CD4-positive, alpha-beta T cell treated with Interleukin-6 at 100 ng/mL for 8 hours (primary cell): ENCODE results near the gene DEFB123.
"Not testable (repeated sequence)": the region's sequence is repeated elsewhere in the genome, so short reads cannot be mapped to it uniquely, and the experiment has no call there.

Experiments used
- DNase-seq: peaks from one replicate; pipeline ENCODE4 v3.0.0-alpha.2; 2020; ENCODE audit warnings: mixed read lengths, low spot score

DEFB123 gene, protein sequence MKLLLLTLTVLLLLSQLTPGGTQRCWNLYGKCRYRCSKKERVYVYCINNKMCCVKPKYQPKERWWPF

DNA sequence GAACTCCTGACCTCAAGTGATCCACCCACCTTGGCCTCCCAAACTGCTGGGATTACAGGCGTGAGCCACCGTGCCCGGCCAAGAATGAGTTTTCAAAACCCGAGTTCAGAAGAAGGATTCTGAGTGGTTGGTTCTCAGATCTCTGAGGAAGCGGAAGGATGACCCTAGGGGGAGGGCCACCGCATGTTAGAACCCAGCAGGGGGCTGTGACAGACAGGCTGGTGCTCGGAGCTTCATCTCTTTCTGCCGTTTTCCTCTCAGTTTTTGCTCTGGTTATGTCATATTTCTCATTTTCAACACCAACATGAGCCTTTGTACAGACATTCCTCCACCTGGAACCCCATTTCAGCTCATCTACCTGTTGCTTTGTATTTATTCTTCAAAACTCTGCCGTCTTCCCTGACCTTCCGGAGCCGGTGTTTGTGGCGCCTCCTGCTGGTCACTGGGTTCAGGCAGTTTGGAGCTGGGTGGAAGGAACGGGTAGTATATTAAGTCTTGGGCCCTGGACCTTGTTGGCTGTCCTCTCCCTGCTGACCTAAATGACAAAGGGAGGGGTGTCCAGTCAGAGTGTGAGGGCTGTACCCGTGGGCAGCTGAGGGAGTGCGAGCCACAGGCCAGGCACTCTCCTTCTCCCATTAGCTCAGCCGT lies at the start of gene DEFB123:
TSS of gene DEFB123 (plus strand) at position 621 of the 648 bp plus-strand sequence. CDS start 67 bp downstream, outside the sequence.
- no peak for DNase-seq

DNA sequence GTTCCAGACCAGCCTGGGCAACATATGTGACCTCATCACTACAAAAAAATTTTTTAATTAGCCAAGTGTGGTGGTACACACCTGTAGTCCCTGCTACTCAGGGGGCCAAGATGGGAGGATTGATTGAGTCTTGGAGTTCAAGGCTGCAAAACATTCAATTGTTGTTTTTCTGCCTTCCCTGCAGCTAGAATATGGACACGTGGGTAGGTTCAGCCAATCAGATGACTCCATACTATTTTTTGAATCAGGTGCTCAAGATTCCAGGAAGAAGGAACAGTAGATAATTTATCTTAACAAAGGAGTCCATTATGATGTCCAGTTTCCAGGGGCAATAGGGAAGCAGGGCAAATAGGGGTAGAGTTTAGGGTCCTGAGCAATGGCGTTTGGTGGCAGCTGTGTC lies 47.6 kb upstream of the DEFB123 start:
- DNase-seq, result no peak

DNA sequence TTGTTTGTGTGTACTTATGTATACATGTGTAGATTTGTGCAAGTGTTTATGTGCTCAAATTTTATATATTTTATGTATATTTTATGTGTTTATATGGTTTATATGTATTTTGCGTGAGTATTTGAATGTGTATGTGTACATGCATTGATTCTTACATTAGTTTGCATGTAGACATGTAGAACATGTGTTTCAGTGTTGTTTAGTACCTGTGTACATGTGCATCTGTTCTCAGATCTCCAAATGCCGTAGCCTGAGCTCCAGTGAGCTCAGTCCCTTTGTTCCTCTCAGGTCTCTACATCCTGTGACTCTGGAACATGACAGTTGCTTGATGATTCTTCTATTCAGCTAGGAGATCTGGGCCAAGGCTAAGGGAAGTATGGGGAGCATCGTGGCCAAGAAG lies 45.5 kb upstream of the DEFB123 start:
- no peak for DNase-seq

DNA sequence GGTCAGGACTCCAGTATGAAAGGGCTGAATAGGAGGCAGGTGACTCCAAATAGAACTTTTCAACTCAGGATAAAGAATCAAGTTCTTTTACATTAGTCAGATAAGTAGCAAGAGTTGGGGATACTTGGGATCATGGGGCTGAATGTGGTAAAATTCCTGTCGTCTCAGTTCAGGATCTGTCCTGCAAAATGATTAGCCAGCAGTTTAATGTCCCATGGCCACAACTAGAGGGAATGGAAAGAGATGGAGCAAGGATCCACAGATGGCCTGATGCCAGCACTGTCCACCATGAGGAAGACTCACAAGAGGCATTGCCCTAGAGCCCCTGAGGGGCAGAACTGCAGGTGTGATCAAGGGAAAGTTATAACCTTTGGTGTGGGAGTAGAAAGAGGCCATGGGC lies 36.5 kb upstream of the DEFB123 start:
- DNase-seq, result no peak

DNA sequence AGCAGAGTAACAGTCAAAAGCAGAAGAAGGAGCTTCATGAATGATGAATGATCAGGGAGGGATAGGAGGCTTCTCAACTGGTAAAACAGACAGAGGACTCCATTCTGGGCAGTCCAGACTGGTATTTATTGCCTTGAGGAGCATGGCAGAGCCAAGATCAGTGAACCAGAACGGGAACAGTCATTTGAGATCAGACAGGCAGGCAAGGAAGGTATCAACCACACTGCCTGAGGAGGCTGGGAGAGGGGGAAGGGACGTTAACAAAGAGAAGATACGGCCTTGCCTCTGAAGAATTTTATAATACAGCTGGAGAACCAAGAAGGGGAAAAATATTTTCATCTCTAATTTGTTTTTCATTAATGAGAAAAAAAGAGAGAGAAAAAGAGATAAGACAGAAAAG lies 34.3 kb upstream of the DEFB123 start, which contains the start of gene DEFB121:
TSS of gene DEFB121 (minus strand) at position 101 of the 400 bp plus-strand sequence. CDS start at position 38, 63 bp downstream.
- no peak for DNase-seq

DNA sequence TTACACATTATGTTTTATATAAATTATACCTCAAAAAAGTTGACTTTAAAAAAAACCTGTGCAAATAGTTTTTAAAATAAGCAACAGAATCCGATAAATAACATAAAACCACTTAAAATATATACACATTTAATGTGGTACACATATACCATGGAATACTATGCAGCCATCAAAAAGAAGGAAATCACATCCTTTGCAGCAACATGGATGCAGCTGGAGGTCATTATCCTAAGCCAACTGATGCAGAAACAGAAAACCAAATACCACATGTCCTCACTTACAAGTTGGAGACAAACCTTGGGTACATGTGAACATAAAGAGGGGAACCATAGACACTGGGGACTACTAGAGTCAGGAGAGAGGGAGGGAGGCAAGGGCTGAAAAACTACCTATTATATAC lies 30.4 kb upstream of the DEFB123 start:
- no peak for DNase-seq

DNA sequence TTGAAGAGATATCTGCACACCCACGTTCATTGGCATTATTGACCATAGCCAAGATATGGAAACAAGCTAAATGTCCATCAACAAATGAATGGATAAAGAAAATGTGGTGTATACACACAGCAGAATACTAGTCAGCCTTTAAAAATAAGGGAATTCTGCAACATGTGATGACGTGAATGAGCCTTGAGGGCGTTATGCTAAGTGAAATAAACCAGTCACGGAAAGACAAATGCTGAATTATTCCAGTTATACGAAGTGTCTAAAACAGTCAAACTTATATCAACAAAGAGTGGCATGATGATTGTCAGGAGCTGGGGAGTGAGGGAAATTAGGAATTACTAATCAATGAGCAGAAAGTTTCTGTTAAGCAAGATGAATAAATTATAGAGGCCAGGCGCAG lies 26.1 kb upstream of the DEFB123 start:
- DNase-seq, result no peak

DNA sequence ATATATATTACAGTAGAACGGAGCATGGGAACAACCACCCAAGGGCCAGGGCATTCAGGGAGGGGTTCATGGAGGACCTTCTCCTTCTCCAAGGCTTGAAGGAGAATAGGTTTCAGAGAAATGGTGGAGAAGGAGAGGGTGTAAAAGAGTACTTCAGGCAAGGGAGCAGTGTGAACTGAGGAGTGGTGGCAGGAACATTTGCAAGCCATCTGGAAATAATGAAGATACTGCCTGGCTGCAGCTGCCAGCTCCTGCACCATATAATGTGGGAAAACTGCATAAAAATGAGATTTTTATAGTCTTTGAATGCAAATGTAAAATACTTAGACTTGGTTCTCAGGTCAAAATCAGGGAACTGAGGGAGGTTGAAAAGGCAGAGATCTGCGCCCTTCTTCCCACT lies 24.8 kb upstream of the DEFB123 start:
- DNase-seq, result no peak

DNA sequence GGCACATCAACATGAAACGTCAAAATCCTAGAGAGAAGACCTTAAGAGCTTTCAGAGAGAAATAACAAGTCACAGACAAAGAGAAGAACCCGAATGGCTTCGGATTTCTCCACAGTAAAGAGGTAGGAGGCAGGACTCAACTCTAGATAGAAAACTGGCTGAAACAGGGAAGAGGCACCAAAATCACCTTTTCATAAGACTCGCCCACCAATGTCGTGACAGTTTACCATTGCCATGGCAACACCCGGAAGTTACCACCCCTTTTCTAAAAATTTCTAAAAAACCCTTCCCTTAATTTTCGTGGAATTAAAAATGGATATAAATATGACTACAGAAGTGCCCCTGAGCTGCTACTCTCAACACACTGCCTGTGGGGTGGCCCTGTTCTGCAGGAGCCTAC lies 22.1 kb upstream of the DEFB123 start:
- DNase-seq, result no peak

DNA sequence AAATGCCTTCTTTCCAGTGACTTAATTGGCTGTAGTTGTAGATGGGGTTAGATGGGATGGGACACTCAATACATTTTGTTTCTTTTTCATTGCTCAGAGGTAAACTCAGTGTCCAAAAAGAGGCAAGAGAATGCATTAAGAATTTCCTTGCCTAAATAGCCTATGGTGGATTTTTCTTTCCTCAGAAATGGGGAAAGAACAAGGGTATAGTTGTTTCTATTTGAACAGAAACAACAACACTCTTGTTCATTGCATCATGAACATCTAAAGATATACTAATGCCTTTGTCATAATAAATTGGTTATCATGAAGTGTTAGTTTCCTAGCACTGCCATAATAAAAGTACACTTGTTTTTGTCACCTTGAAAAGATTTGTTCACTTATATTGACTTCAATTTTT lies 14.6 kb upstream of the DEFB123 start:
- no peak for DNase-seq

DNA sequence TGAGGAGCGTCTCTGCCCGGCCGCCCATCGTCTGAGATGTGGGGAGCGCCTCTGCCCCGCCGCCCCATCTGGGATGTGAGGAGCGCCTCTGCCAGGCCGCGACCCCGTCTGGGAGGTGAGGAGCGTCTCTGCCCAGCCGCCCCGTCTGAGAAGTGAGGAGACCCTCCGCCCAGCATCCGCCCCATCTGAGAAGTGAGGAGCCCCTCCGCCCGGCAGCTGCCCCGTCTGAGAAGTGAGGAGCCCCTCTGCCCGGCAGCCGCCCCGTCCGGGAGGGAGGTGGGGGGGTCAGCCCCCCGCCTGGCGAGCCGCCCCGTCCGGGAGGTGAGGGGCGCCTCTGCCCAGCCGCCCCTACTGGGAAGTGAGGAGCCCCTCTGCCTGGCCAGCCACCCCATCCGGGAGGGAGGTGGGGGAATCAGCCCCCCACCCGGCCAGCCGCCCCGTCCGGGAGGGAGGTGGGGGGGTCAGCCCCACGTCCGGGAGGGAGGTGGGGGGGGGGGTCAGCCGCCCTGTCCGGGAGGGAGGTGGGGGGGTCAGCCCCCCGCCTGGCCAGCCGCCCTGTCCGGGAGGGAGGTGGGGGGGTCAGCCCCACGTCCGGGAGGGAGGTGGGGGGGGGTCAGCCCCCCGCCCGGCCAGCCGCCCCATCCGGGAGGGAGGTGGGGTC lies 13.4 kb upstream of the DEFB123 start:
- DNase-seq, result not testable (repeated sequence)

DNA sequence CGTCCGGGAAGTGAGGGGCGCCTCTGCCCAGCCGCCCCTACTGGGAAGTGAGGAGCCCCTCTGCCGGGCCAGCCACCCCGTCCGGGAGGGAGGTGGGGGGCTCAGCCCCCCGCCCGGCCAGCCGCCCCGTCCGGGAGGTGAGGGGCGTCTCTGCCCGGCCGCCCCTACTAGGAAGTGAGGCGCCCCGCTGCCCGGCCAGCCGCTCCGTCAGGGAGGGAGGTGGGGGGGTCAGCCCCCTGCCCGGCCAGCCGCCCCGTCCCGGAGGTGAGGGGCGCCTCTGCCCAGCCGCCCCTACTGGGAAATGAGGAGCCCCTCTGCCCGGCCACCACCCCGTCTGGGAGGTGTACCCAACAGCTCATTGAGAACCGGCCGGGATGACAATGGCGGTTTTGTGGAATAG lies 12.9 kb upstream of the DEFB123 start:
- not testable (repeated sequence) for DNase-seq

DNA sequence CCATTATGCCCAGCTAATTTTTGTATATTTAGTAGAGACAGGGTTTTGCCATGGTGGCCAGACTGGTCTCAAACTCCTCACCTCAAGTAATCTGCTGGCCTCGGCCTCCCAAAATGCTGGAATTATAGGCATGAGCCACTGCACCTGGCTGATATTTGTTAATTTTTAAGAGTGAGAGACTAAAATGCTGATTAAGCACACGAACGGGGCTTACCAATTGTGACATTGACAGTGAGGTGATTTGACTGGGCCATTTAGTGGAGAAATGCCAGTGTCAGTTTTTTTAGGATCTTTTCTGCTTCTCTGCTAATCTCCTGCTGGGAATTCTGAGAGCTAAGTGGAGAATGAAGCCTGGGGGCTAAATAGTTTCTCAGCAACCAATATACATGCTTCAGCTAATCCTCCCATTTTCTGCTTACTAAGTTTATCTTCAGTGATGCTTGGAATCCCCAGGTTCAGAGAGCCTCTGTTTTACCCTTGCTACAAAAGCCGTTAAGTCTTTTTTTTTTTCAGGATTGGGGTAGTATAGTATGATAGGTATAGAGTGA lies 9.8 kb upstream of the DEFB123 start:
- no peak for DNase-seq

DNA sequence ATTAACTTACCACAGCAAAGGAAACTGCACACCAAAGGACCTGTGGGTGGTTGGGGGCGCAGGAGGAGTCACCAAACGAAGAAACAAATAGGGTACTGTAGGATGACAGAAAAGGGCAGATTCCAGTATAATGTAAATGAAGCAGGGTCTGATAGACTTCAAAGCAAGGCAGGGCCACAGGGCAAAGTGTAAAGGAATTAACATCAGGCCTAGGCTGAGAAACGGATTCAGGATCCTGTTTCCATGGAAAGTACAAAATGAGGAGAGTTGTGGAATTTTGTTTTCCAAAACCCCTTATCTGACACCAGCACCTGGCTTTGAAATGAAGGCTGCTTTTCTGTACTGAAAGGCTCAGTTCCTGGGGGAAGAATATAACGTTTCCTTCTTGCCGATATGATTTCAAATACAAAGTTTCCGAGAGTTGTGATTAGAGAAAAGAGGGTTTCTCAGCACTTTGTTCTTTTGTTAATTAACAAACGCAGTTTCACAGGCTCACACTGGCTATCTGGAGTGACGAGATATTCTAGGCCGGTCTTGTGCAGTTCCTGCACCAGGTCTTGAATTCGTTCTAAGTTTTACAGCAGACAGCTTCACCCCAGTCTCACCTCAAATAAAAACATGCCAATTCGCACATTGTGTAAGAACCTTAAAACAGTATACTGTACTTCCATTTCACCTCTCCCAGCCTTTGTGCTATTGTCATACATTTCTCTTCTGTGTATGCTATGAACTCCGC lies 5.8 kb downstream of the DEFB123 start:
- DNase-seq, result no peak

DNA sequence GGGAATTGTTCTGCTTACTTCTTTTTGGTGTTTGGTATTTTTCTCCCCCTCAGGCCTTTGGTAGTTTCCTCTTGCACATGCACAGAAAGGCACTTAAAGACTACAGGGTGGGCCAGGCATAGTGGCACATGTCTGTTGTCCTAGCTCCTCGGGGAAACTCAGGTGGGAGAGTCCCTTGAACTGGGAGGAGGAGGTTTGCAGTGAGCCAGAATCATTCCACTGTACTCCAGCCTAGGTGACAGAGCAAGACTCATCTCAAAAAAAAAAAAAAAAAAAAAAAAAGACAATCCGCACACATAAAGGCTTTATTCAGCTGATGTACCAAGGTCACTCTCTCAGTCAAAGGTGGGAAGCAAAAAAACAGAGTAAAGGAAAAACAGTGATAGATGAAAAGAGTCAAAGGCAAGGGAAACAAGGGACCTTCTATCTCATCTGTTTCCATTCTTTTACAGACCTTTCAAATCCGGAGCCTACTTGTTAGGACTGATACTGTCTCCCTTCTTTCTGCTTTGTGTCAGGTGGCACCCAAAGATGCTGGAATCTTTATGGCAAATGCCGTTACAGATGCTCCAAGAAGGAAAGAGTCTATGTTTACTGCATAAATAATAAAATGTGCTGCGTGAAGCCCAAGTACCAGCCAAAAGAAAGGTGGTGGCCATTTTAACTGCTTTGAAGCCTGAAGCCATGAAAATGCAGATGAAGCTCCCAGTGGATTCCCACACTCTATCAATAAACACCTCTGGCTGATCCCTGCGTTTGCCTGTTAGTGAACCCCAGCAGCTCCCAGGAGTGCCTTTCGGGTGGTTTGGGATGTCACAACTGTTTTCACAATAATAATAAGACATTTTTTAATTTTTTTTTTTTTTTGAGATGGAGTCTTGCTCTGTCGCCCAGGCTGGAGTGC lies 9.3 kb downstream of the DEFB123 start:
- no peak for DNase-seq

DNA sequence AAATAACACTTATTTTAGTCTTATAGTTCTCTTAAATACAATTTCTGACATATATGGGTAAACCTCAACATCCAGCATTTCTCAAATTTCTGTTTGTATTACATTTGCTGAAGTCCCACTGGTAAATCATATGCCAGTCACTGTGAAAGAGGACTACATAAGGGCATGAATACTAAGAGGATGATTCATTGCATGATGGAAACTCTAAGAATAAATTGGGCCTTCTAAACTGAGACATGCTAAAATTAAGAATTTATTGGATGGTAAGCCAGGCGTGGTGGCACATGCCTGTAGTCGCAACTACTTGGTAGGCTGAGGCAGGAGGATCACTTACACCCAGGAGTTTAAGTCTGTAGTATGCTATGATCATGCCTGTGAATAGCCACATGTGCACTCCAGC lies 12.1 kb downstream of the DEFB123 start:
- DNase-seq, result no peak

DNA sequence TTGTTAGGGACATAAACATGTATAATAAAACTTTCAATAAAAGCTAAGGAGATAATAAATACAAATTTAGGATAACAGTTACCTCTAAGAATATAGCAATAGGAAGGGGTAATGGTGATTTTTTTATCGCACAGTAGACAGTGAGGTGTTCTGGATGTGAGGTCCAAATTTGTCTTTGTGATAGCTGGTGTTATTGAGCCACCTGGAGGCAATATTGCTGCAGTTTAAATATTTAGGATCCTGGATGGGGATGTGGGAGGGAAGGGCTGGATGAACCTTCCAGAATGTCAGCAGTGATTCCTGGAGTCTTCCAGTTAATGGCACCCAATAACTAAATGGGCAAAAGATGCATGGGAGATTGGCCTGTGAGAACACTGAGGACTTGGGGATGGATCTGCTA lies 13.9 kb downstream of the DEFB123 start:
- no peak for DNase-seq

DNA sequence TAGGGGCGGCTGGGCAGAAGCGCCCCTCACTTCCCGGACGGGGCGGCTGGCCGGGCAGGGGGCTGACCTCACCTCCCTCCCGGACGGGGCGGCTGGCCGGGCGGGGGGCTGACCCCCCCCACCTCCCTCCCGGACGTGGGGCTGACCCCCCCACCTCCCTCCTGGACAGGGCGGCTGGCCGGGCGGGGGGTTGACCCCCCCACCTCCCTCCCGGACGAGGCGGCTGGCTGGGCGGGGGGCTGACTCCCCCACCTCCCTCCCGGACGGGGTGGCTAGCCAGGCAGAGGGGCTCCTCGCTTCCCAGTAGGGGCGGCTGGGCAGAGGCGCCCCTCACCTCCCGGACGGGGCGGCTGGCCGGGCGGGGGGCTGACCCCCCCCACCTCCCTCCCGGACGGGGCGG lies 30.5 kb downstream of the DEFB123 start:
- DNase-seq, result not testable (repeated sequence)

DNA sequence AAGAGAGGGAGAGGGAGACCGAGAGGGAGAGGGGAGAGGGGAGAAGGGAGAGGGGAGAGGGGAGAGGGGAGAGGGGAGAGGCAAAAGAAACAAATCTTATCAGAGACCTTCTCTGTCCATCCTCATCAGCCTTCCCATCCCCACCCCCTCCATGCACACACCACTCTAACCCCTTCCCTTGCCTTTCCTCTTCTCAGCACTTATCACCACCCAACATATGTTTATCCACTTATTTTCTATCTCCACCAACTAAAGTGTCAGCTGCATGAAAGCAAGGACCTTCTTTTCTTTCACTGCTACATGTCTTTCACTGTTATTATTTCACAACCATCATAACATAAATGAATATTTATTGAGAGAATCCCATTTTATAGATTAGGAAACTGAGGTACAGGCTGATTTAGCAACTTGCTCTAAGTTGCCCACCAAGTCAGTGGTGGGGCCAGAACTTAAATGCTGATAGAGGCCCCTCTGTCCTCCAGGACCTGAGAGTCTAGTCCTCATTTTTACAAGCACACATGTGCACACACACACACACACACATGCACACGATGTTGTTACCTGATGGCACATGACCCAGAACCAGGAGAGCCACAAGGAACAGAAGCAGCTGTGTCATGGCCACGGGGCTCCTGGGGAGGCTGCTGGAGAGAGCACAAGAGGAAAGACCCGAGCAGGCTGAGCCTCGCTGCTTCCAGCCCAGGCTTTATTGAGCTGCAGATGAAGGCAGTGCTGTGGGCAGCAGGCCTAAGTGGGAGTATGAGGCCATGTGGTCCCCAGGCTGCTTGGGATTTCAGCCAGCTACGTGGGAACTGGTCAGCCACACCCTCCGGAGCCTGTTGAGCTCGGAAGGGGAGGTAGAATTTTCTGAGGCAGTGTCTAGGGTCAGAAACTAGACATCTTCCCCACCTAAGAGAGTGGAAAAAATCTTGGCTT lies 32.2 kb downstream of the DEFB123 start:
- DNase-seq, result no peak

DNA sequence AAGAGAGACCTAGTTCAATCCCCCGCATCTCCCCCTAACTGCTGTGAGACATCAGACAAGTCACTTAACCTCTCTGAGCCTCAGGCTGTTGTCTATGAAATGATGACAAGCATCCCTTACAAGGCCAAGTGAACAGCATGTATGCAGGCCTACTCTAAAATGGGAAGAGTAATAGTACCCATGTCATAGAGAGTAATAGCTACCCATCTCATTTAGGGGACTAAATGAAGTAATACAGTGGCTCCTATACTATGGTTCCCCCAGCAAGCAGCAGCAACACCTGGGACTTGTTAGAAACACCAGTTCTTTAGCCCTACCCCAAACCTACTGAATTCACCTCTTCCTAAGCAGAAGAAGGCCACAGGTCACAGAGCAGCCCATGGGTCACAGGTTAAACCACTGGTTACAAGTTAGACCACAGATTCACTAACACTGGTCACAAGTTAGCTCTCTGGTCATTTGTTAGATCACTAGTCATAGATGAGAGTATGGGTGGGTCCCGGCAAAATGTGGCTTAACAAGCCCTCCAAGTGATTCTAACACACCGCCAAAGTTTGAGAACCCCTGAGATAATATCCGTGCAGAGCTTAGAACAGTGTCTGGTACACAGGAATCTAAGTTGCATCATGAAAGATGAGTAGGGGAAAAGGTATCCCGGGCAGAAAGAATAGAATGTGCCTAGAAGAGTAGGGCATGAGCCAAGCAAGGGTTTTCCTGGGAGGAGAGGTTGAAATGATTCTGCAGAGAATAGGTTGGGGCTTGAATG lies 33.1 kb downstream of the DEFB123 start:
- DNase-seq, result no peak
